Effector CD8-positive, alpha-beta T cell (primary cell): ENCODE results near the gene MIF.
"Not testable (repeated sequence)": the region's sequence is repeated elsewhere in the genome, so short reads cannot be mapped to it uniquely, and the experiment has no call there.

Experiments
- DNase-seq: peaks from one replicate; lab custom pipeline; 2025; lab: John Stamatoyannopoulos, UW

The MIF gene

GRCh38 chr22:23940166-23940565, 46.0 kb downstream of the MIF start:
- not testable (repeated sequence) for DNase-seq
